GM12801 (cell line): ENCODE measurements around the gene MYL6B.

Experiments used
- CTCF ChIP-seq: IDR thresholded peaks from one replicate; pipeline ENCODE4 v1.5.1; 2011; ENCODE audit warnings: control low read depth; ENCODE audit not compliant: insufficient read length; ENCODE audit errors: extremely low read depth

MYL6B gene

GRCh38 chr12:56141946-56142784 lies 10.2 kb upstream of the MYL6B start:
- TF ChIP-seq CTCF, result no peak

- TF ChIP-seq CTCF, result no peak
These were observed 9.2 kb upstream of the MYL6B start for GRCh38 chr12:56143217-56143616.

GRCh38 chr12:56143870-56144269 lies 8.5 kb upstream of the MYL6B start:
- no peak for TF ChIP-seq CTCF

GRCh38 chr12:56145217-56145616 lies 7.2 kb upstream of the MYL6B start:
- no peak for TF ChIP-seq CTCF

GRCh38 chr12:56146492-56147460 lies 5.6 kb upstream of the MYL6B start:
- no peak for TF ChIP-seq CTCF

GRCh38 chr12:56150563-56150962 lies 1.8 kb upstream of the MYL6B start:
- no peak for TF ChIP-seq CTCF

GRCh38 chr12:56151672-56152131 lies 685 bp upstream of the MYL6B start:
- TF ChIP-seq CTCF, result no peak
